ENCODE results near the gene RFX3. TPM values are rescaled to one million over a fixed set of nuclear protein-coding genes. Genes with fewer than 3 reads are reported as not detected.

RFX3 gene
- total and polyA plus RNA-seq, 8 donors: 10.5 to 26.2 (median 17.4) TPM

GRCh38 chr9:3271157-3271556 is 254.6 kb downstream of the RFX3 start:
- H3K27me3 ChIP-seq: no peaks in the 10 kb centered on the region
- no peak overlapping the region for H3K4me3 ChIP-seq
- H3K4me1 ChIP-seq: no peaks in the 10 kb centered on the region
- no peaks in the 10 kb centered on the region for H3K9me3 ChIP-seq
- intact Hi-C loops (cut with DNase I): no loop called here
- DNase-seq: no peak
- TF ChIP-seq CTCF (IDR thresholded peaks at IDR 0.05): no peak
- no peak overlapping the region for H3K27ac ChIP-seq
- H3K36me3 ChIP-seq: peaks cover 0 to 22% of the 10 kb centered on the region in 2 donors
- no peak for ATAC-seq

- no peaks in the 10 kb centered on the region for H3K4me1 ChIP-seq
- H3K27me3 ChIP-seq: no peaks in the 10 kb centered on the region
- no peaks in the 10 kb centered on the region for H3K9me3 ChIP-seq
- TF ChIP-seq CTCF (IDR thresholded peaks at IDR 0.05): no peak
- no peak overlapping the region for H3K27ac ChIP-seq
- H3K4me3 ChIP-seq: no peak overlapping the region
- intact Hi-C loops (cut with DNase I): no loop called here
- DNase-seq (no peak), ATAC-seq (no peak)
- peaks cover 0 to 16% of the 10 kb centered on the region in 2 donors for H3K36me3 ChIP-seq
Measured at GRCh38 chr9:3268223-3268622, 257.6 kb downstream of the RFX3 start.

- no peak for DNase-seq
- TF ChIP-seq CTCF (IDR thresholded peaks at IDR 0.05): no peak
- Histone ChIP-seq H3K27me3 (no peaks in the 10 kb centered on the region), H3K4me1 (no peaks in the 10 kb centered on the region), H3K4me3 (no peak overlapping the region), H3K36me3 (peaks cover 0 to 11% of the 10 kb centered on the region in 2 donors), H3K27ac (no peak overlapping the region), H3K9me3 (no peaks in the 10 kb centered on the region)
- ATAC-seq: no peak
- intact Hi-C loops (cut with DNase I): no loop called here
Measured at GRCh38 chr9:3263698-3264097, 262.1 kb downstream of the RFX3 start.

GRCh38 chr9:3262826-3263529 is 262.8 kb downstream of the RFX3 start:
- Histone ChIP-seq H3K27ac (no peak overlapping the region), H3K36me3 (peaks cover 0 to 11% of the 10 kb centered on the region in 2 donors), H3K9me3 (no peaks in the 10 kb centered on the region), H3K4me1 (no peaks in the 10 kb centered on the region), H3K4me3 (no peak overlapping the region), H3K27me3 (no peaks in the 10 kb centered on the region)
- intact Hi-C loops (cut with DNase I): no loop called here
- DNase-seq (peak in 1 of 4 donors; percentile 31), ATAC-seq (no peak)
- TF ChIP-seq CTCF (IDR thresholded peaks at IDR 0.05): no peak

- H3K4me1 ChIP-seq: no peaks in the 10 kb centered on the region
- H3K27ac ChIP-seq: no peak overlapping the region
- no peaks in the 10 kb centered on the region for H3K9me3 ChIP-seq
- peaks cover 0 to 16% of the 10 kb centered on the region in 2 donors for H3K36me3 ChIP-seq
- H3K4me3 ChIP-seq: no peak overlapping the region
- intact Hi-C loops (cut with DNase I): no loop called here
- ATAC-seq: no peak
- H3K27me3 ChIP-seq: no peaks in the 10 kb centered on the region
- no peak for DNase-seq
- no peak for TF ChIP-seq CTCF (IDR thresholded peaks at IDR 0.05)
Measured at GRCh38 chr9:3261484-3261883, 264.3 kb downstream of the RFX3 start.

Measured in left lung (tissue), 10 donors.